Effector memory CD4-positive, alpha-beta T cell (primary cell): ENCODE data around the gene RRP9.

Experiments used
- DNase-seq, 3 donors: peaks; one replicate each; pipeline ENCODE4 v3.0.0-alpha.2; 2020
- H3K27ac ChIP-seq: 2 replicates; pipeline ENCODE4 v1.7.0; 2013; ENCODE audit warnings: mild to moderate bottlenecking, low read length, moderate library complexity; ENCODE audit not compliant: insufficient read depth, poor library complexity, severe bottlenecking
- H3K27me3 ChIP-seq: replicated peaks from 2 replicates; pipeline ENCODE4 v1.7.0; 2013; ENCODE audit warnings: mild to moderate bottlenecking, low read length; ENCODE audit not compliant: insufficient read depth, control insufficient read depth, poor library complexity, severe bottlenecking
- H3K36me3 ChIP-seq: 2 replicates; pipeline ENCODE4 v1.7.0; 2013; ENCODE audit warnings: mild to moderate bottlenecking, low read length, moderate library complexity; ENCODE audit not compliant: control insufficient read depth, insufficient read depth
- H3K4me1 ChIP-seq: 2 replicates; pipeline ENCODE4 v1.7.0; 2013; ENCODE audit warnings: low read length, mild to moderate bottlenecking; ENCODE audit not compliant: control insufficient read depth, insufficient read depth, poor library complexity, severe bottlenecking
- H3K4me3 ChIP-seq: 2 replicates; pipeline ENCODE4 v1.7.0; 2013; ENCODE audit warnings: low read length, low read depth, mild to moderate bottlenecking; ENCODE audit not compliant: insufficient read depth, poor library complexity, severe bottlenecking
- H3K9me3 ChIP-seq: 2 replicates; pipeline ENCODE4 v1.7.0; 2013; ENCODE audit warnings: mild to moderate bottlenecking, low read length, moderate library complexity; ENCODE audit not compliant: control insufficient read depth

The RRP9 gene

GRCh38 chr3:51938780-51939425 lies 2.8 kb downstream of the RRP9 start:
- Histone ChIP-seq H3K27me3 (no peaks in the 10 kb centered on the region), H3K4me3 (no peak overlapping the region), H3K36me3 (peaks cover 48% of the 10 kb centered on the region), H3K4me1 (peaks cover 21% of the 10 kb centered on the region), H3K27ac (no peak overlapping the region), H3K9me3 (no peaks in the 10 kb centered on the region)
- no peak for DNase-seq

DNA sequence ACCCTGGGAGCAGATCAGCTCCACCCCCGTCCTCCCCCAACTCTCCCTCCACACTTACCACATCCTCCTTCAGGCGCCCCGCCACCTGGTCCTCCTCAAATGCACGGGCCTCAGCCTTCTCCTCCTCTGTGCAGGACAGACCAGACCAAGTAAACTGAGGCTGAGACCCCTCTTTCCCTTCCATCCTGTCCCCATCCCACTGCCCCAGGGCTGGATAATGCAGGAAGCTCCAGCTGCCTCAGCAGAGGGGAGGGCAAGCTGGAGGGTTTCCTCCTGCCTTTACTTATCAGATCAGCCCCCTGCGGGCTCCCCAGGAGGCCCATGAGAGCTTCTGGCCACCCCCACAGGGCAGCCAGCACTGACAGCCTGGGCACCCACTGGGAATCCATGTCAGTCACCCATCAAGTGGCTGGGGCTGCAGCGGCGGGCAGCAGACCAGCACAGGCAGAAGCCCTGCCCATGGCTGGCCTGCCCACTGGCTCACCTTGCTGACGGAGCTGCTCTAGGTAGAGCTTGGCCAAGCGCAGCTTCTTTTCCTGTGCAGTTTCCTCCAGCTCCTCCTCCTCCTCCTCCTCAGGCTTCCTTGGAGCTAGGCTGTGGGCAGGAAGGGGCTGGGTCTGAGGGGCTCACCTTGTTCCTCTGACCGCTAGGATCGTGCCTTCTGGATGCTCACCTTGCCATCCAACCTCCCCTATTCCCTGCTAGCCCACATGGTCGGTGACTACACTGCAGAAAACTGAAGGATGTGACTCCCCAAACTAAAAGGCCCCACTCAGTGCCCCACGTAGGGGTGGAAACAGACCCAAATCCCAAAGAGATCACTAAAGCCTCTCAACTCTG lies 3.9 kb downstream of the RRP9 start:
- no peak for DNase-seq

DNA sequence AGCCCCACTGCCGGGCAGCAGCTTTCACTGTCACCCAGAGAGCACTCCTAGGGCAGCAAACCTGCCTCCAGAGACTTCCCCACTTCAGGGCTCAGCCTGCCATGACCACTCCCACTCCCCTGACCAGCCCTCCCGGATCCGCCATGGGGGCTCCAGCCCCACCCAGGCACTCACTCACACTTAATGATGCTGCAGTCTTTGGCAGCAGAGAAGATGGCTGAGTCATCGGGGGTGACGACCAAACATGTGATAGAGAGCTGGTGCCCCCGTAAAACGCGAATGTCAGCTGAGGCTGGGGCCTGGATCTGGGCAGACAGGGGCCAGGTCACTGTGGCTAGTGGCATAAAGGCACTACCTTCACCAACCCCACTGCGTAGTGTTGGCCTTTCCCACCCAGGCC lies 4.7 kb downstream of the RRP9 start:
- DNase-seq, result no peak
- H3K27ac ChIP-seq, result no peak overlapping the region
- H3K9me3 ChIP-seq, result no peaks in the 10 kb centered on the region
- no peak overlapping the region for H3K4me3 ChIP-seq
- peaks cover 8% of the 10 kb centered on the region for H3K4me1 ChIP-seq
- peaks cover 62% of the 10 kb centered on the region for H3K36me3 ChIP-seq
- H3K27me3 ChIP-seq, result no peaks in the 10 kb centered on the region

More for the DNA sequence above, 3.9 kb downstream of the RRP9 start:
- Histone ChIP-seq H3K27me3 (no peaks in the 10 kb centered on the region), H3K4me3 (no peak overlapping the region), H3K27ac (no peak overlapping the region), H3K36me3 (peaks cover 59% of the 10 kb centered on the region), H3K4me1 (peaks cover 15% of the 10 kb centered on the region), H3K9me3 (no peaks in the 10 kb centered on the region)

GRCh38 chr3:51935886-51936755 lies 5.6 kb downstream of the RRP9 start:
- no peaks in the 10 kb centered on the region for H3K27me3 ChIP-seq
- no peak overlapping the region for H3K27ac ChIP-seq
- DNase-seq, result no peak
- H3K9me3 ChIP-seq, result no peaks in the 10 kb centered on the region
- H3K36me3 ChIP-seq, result peaks cover 62% of the 10 kb centered on the region
- H3K4me3 ChIP-seq, result no peak overlapping the region
- peaks cover 4% of the 10 kb centered on the region for H3K4me1 ChIP-seq

GRCh38 chr3:51934991-51935885 lies 6.5 kb downstream of the RRP9 start:
- peaks cover 62% of the 10 kb centered on the region for H3K36me3 ChIP-seq

GRCh38 chr3:51934139-51934850 lies 7.4 kb downstream of the RRP9 start:
- Histone ChIP-seq H3K36me3 (peaks cover 62% of the 10 kb centered on the region), H3K4me3 (no peak overlapping the region), H3K9me3 (no peaks in the 10 kb centered on the region), H3K27ac (no peak overlapping the region), H3K4me1 (no peaks in the 10 kb centered on the region), H3K27me3 (no peaks in the 10 kb centered on the region)
- DNase-seq, result no peak

More at GRCh38 chr3:51934991-51935885, 6.5 kb downstream of the RRP9 start:
- Histone ChIP-seq H3K4me3 (no peak overlapping the region), H3K4me1 (no peaks in the 10 kb centered on the region), H3K27me3 (no peaks in the 10 kb centered on the region), H3K9me3 (no peaks in the 10 kb centered on the region), H3K27ac (no peak overlapping the region)
- no peak for DNase-seq

DNA sequence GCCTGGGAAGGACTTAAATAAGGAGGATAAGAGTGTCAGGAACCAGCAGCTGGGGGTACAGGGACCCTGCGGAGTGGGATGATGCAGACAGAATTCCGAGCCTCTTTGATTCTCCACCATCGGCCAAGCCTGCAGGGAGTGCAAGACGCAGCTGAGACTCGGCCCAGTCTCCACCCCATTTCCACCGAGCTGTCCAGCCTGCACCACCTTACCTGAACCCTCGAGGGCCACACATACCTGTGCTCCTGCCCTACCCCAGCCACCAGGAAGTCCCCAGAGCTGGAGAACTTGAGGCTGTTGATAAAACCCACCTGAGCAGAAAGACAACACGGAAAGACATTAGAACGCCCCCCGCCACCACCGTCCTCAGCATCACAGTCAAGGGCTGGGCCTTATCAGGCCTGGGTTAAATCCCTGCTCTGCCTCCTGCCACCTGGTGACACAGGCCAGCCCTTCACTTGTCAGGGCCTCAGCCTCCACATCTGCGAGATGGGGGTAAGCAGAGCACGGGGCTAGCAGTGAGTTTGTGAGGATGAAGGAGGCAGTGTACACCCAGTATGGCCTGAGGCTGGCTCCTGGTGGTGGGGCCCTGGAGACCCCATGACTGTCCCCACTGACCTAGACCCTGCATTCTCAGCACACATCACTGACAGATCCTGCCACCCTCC lies 8.1 kb downstream of the RRP9 start:
- H3K4me3 ChIP-seq, result no peak overlapping the region
- no peaks in the 10 kb centered on the region for H3K27me3 ChIP-seq
- DNase-seq, result no peak
- no peaks in the 10 kb centered on the region for H3K9me3 ChIP-seq
- no peaks in the 10 kb centered on the region for H3K4me1 ChIP-seq
- no peak overlapping the region for H3K27ac ChIP-seq
- H3K36me3 ChIP-seq, result peaks cover 60% of the 10 kb centered on the region

DNA sequence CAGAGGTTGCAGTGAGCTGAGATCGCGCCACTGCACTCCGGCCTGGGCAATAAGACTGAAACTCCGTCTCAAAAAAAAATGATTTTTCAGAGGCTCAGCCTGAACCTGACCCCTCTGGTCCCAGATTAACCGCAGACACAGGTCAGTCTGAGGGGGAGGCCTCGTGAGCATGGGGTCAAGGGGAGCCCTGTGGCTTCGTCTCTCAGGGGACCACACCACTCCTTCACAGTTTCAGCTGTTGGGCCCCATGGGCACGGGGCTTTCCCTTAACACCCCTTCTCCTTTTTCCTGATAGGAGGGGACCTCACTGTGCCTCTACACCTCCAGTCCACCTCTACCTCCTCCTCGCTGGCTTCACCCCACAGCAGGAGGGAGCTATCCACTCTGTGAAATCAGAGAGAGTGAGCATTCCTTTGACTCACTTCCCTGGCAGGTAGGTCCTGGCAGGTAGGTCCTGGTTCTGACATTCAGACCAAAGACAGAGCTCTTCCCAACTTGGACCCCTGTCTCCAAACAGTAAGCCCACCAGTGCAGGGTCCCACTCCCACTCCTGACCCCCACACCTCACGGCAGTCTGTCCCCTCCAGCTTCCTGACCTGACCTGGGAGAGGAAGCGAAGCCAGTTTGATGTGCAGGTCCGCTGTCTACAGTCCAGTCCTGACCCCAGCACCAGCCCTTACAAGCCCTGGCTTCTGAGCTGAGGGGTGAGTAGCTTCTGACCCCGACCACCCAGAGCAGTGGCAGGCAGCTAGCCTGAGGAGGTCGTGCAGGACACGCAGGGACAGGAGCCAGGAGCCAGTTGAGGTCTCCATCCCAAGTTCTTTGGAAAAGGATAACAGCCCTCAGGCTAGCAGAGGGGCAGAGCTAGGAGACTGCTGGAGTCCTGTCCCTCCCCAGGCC lies 9.0 kb downstream of the RRP9 start:
- Histone ChIP-seq H3K27me3 (no peaks in the 10 kb centered on the region), H3K4me3 (no peak overlapping the region), H3K4me1 (no peaks in the 10 kb centered on the region), H3K9me3 (no peaks in the 10 kb centered on the region), H3K27ac (no peak overlapping the region), H3K36me3 (peaks cover 52% of the 10 kb centered on the region)
- DNase-seq, result no peak
